Measurements from ENCODE around the gene IL1B. TPM values are rescaled to one million over a fixed set of nuclear protein-coding genes. Genes with fewer than 3 reads are reported as not detected.

Gene IL1B
- total RNA-seq, 2 experiments from 2014 or later: not detected

DNA sequence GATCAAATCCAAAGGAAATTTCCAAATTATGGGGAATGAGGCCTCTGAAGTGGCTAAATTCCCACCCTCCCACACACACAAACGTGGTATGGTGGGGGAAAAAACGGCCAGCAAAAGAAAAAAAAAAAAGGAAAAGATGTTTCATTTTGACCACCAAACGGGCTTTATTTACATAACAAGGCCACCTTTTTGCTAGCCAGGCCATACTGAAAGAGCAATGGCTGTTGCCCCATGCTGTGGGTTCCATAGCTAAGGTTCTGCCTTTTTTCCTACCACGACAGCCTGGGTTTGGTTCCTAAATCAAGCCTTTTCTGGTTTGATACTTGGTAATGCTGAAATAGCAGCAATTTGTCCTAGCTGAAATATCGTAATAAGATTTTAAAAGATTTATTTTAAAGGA is 14.0 kb upstream of the IL1B start:
- Histone ChIP-seq H3K4me3 (ENCODE audit: low read depth, low read length, poor library complexity, severe bottlenecking) (no peak overlapping the region), H3K9me2 (ENCODE audit: insufficient read depth, low read length) (no peaks in the 10 kb centered on the region), H3K79me2 (ENCODE audit: insufficient read depth, low read depth, low read length) (no peaks in the 10 kb centered on the region), H3K4me2 (ENCODE audit: low read length) (no peak overlapping the region), H2AFZ (ENCODE audit: low read length) (no peak overlapping the region), H3K9me3 (ENCODE audit: low read length) (no peaks in the 10 kb centered on the region), H4K20me1 (ENCODE audit: insufficient read depth, low read length) (no peaks in the 10 kb centered on the region), H3K27ac (ENCODE audit: low read depth, low read length, poor library complexity, severe bottlenecking) (no peak overlapping the region), H3K4me1 (ENCODE audit: insufficient read depth, low read length, poor library complexity, severe bottlenecking) (no peaks in the 10 kb centered on the region), H3K36me3 (ENCODE audit: insufficient read depth, low read length) (no peaks in the 10 kb centered on the region)
- POLR2A ChIA-PET: interaction anchor here (0.7 kb wide), 2 partner anchors 140 to 920 kb away, joined by 3 to 4 read pairs; no protein-coding TSS in a partner anchor
- BruUV-seq (replicated peaks): no TSS peak
- intact Hi-C loops (cut with micrococcal nuclease; ENCODE audit: unreplicated experiment): no loop called here
- TF ChIP-seq EZH2phosphoT487 (IDR thresholded peaks at IDR 0.05; ENCODE audit: borderline replicate concordance, low read depth, low read length): no peak
- TF ChIP-seq, protein P1, sequence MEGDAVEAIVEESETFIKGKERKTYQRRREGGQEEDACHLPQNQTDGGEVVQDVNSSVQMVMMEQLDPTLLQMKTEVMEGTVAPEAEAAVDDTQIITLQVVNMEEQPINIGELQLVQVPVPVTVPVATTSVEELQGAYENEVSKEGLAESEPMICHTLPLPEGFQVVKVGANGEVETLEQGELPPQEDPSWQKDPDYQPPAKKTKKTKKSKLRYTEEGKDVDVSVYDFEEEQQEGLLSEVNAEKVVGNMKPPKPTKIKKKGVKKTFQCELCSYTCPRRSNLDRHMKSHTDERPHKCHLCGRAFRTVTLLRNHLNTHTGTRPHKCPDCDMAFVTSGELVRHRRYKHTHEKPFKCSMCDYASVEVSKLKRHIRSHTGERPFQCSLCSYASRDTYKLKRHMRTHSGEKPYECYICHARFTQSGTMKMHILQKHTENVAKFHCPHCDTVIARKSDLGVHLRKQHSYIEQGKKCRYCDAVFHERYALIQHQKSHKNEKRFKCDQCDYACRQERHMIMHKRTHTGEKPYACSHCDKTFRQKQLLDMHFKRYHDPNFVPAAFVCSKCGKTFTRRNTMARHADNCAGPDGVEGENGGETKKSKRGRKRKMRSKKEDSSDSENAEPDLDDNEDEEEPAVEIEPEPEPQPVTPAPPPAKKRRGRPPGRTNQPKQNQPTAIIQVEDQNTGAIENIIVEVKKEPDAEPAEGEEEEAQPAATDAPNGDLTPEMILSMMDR (conservative IDR thresholded peaks at IDR 0.05; ENCODE audit: low read length): no peak
- no peak for DNase-seq (ENCODE audit: low spot score)
- CTCF ChIA-PET (ENCODE audit: unreplicated experiment): no interaction called here

DNA sequence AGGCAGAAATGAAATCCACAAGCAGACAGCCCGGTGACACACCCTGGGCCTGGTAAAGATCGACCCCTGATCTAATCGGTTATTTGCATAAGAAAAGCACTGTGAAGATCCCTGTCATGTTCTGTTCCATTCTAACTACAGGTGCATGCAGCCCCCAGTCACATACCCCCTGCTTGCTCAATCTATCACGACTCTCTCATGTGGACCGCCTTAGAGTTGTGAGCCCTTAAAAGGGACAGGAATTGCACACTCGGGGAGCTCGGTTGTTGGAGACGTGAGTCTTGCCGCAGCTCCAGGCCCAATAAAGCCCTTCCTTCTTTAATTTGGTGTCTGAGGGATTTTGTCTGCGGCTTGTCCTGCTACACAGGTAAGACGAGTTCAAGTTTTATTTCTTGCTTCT is 13.4 kb upstream of the IL1B start:
- no TSS peak for BruUV-seq (replicated peaks)
- POLR2A ChIA-PET: no interaction called here
- DNase-seq (ENCODE audit: low spot score): no peak
- no peaks in the 10 kb centered on the region for H3K9me2 ChIP-seq (ENCODE audit: insufficient read depth, low read length)
- no peak overlapping the region for H2AFZ ChIP-seq (ENCODE audit: low read length)
- H4K20me1 ChIP-seq (ENCODE audit: insufficient read depth, low read length): no peaks in the 10 kb centered on the region
- no peaks in the 10 kb centered on the region for H3K79me2 ChIP-seq (ENCODE audit: insufficient read depth, low read depth, low read length)
- H3K4me3 ChIP-seq (ENCODE audit: low read depth, low read length, poor library complexity, severe bottlenecking): no peak overlapping the region
- no peak for TF ChIP-seq EZH2phosphoT487 (IDR thresholded peaks at IDR 0.05; ENCODE audit: borderline replicate concordance, low read depth, low read length)
- TF ChIP-seq, protein P1 (conservative IDR thresholded peaks at IDR 0.05; ENCODE audit: low read length): no peak
- H3K9me3 ChIP-seq (ENCODE audit: low read length): no peaks in the 10 kb centered on the region
- no peak overlapping the region for H3K27ac ChIP-seq (ENCODE audit: low read depth, low read length, poor library complexity, severe bottlenecking)
- no peaks in the 10 kb centered on the region for H3K4me1 ChIP-seq (ENCODE audit: insufficient read depth, low read length, poor library complexity, severe bottlenecking)
- intact Hi-C loops (cut with micrococcal nuclease; ENCODE audit: unreplicated experiment): no loop called here
- CTCF ChIA-PET (ENCODE audit: unreplicated experiment): no interaction called here
- H3K4me2 ChIP-seq (ENCODE audit: low read length): no peak overlapping the region
- no peaks in the 10 kb centered on the region for H3K36me3 ChIP-seq (ENCODE audit: insufficient read depth, low read length)

DNA sequence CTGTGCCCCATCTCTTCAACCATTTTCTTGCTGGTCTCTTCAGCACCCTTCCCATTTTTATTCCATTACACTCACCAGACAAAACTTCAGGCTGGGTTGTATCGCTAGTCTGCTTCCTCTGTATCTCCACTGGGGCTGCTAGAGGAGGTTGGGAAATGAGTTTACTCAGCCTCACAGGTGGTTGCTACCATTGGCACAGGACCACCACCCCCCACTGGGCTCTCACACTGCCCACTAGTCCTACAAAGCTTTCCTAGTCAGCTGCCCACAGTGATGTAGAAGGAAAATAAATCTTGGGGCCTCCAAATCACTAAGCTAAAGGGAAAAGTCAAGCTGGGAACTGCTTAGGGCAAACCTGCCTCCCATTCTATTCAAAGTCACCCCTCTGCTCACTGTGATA is 12.3 kb upstream of the IL1B start:
- ChIA-PET POLR2A (no interaction called here), CTCF (ENCODE audit: unreplicated experiment) (no interaction called here)
- Histone ChIP-seq H3K4me1 (ENCODE audit: insufficient read depth, low read length, poor library complexity, severe bottlenecking) (no peaks in the 10 kb centered on the region), H3K36me3 (ENCODE audit: insufficient read depth, low read length) (no peaks in the 10 kb centered on the region), H3K4me2 (ENCODE audit: low read length) (no peak overlapping the region), H4K20me1 (ENCODE audit: insufficient read depth, low read length) (no peaks in the 10 kb centered on the region), H3K9me3 (ENCODE audit: low read length) (no peaks in the 10 kb centered on the region), H3K79me2 (ENCODE audit: insufficient read depth, low read depth, low read length) (no peaks in the 10 kb centered on the region), H2AFZ (ENCODE audit: low read length) (no peak overlapping the region), H3K4me3 (ENCODE audit: low read depth, low read length, poor library complexity, severe bottlenecking) (no peak overlapping the region), H3K27ac (ENCODE audit: low read depth, low read length, poor library complexity, severe bottlenecking) (no peak overlapping the region), H3K9me2 (ENCODE audit: insufficient read depth, low read length) (no peaks in the 10 kb centered on the region)
- BruUV-seq (replicated peaks): no TSS peak
- intact Hi-C loops (cut with micrococcal nuclease; ENCODE audit: unreplicated experiment): no loop called here
- TF ChIP-seq, protein P1 (conservative IDR thresholded peaks at IDR 0.05; ENCODE audit: low read length): no peak
- TF ChIP-seq EZH2phosphoT487 (IDR thresholded peaks at IDR 0.05; ENCODE audit: borderline replicate concordance, low read depth, low read length): no peak
- no peak for DNase-seq (ENCODE audit: low spot score)
